Esophagus squamous epithelium (tissue), 5 donors: ENCODE results near the gene SEC23IP. TPM values are rescaled to one million over a fixed set of nuclear protein-coding genes. Genes with fewer than 3 reads are reported as not detected.

Experiments used
- DNase-seq: peaks from one replicate; lab custom pipeline; 2025; lab: John Stamatoyannopoulos, UW
- H3K27ac ChIP-seq, 4 donors: fragments of 200-600 bp; sonication (generic); one replicate each; pipeline ENCODE4 v1.5.1; 2016 to 2019; ENCODE audit warnings: mild to moderate bottlenecking in 1 of 4
- H3K27me3 ChIP-seq, 4 donors: fragments of 200-600 bp; sonication (generic); 1 replicate in 3 of 4; 2 replicates in 1 of 4; pipeline versions ENCODE4 v1.5.1 to v1.6.0; 2017 to 2021; ENCODE audit warnings: antibody characterized with exemption in 1 of 4
- H3K36me3 ChIP-seq, 3 donors: fragments of 200-600 bp; sonication (generic); one replicate each; pipeline ENCODE4 v1.5.1; 2016 to 2019
- H3K4me1 ChIP-seq, 3 donors: fragments of 200-600 bp; sonication (generic); one replicate each; pipeline ENCODE4 v1.5.1; 2017 to 2019
- H3K4me3 ChIP-seq, 4 donors: fragments of 200-600 bp; sonication (generic); 1 replicate in 3 of 4; 2 replicates in 1 of 4; pipeline ENCODE4 v1.5.1; 2016 to 2019; ENCODE audit warnings: mild to moderate bottlenecking in 2 of 4, moderate library complexity in 1 of 4
- H3K9me3 ChIP-seq, 3 donors: fragments of 200-600 bp; sonication (generic); one replicate each; pipeline ENCODE4 v1.5.1; 2016 to 2019
- POLR2A ChIP-seq, 4 donors: fragments of 450-650 bp; IDR thresholded peaks; one replicate each; pipeline ENCODE4 v1.6.1; 2017; ENCODE audit warnings: antibody characterized with exemption in 4 of 4, mild to moderate bottlenecking in 4 of 4, moderate library complexity in 3 of 4
- WGBS, 2 donors: methylation state at CpG; one replicate each; pipeline ENCODE4 v1.1.5; 2018; 5-methylcytosine and 5-hydroxymethylcytosine counted together
- intact Hi-C: fragments of 100-400 bp; cut with DNase I; formaldehyde crosslinking; loops from one replicate; pipeline ENCODE4 v1.15.0; 2022
- total RNA-seq, 4 donors: library from RNA; depleted of rRNA; stranded (reverse); fragments of >200 nt; gene quantifications; one replicate each; pipeline ENCODE4 v1.1.0, GENCODE V29; 2016
- TF ChIP-seq, protein P1 (sequence below), 6 experiments: fragments of 450-650 bp in 4 of 6; fragments of 200-600 bp in 2 of 6; sonication (generic) in 2 of 6; IDR thresholded peaks; one replicate each; pipeline ENCODE4 v1.5.1; 2016 to 2019; ENCODE audit warnings: antibody characterized with exemption in 6 of 6, mild to moderate bottlenecking in 4 of 6, moderate library complexity in 4 of 6
- donor health status: DM: yes; HTN: yes; CAD: no.

The SEC23IP gene
- total RNA-seq, 4 donors from 2014 or later = 13.0 to 20.5 (median 16.5) TPM

DNA sequence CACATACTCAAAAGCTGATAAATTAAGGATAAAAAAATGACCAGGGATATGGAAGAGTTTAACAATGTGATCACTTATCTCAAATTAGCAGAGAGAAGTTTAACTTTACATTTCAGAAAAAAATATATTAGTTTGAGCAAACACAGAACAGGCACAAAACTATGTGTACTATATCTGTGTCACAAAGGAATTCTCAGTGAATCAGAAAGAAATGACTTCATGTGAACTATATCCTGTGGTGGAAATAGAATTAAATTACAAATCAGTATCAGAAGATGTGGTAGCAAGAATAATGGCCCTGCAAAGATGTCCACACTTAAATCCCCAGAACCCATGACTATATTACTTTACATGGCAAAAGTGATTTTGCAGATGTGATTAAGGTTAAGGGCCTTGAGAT, 70.3 kb downstream of the SEC23IP start:
- intact Hi-C loops = no loop called here
- no peaks in the 10 kb centered on the region for H3K27me3 ChIP-seq
- H3K4me1 ChIP-seq = no peaks in the 10 kb centered on the region
- H3K27ac ChIP-seq = no peak overlapping the region
- H3K4me3 ChIP-seq = no peak overlapping the region
- TF ChIP-seq, protein P1, sequence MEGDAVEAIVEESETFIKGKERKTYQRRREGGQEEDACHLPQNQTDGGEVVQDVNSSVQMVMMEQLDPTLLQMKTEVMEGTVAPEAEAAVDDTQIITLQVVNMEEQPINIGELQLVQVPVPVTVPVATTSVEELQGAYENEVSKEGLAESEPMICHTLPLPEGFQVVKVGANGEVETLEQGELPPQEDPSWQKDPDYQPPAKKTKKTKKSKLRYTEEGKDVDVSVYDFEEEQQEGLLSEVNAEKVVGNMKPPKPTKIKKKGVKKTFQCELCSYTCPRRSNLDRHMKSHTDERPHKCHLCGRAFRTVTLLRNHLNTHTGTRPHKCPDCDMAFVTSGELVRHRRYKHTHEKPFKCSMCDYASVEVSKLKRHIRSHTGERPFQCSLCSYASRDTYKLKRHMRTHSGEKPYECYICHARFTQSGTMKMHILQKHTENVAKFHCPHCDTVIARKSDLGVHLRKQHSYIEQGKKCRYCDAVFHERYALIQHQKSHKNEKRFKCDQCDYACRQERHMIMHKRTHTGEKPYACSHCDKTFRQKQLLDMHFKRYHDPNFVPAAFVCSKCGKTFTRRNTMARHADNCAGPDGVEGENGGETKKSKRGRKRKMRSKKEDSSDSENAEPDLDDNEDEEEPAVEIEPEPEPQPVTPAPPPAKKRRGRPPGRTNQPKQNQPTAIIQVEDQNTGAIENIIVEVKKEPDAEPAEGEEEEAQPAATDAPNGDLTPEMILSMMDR (IDR thresholded peaks at IDR 0.05) = no peak
- no peak for TF ChIP-seq POLR2A (IDR thresholded peaks at IDR 0.05)
- no peaks in the 10 kb centered on the region for H3K36me3 ChIP-seq
- DNase-seq = no peak
- H3K9me3 ChIP-seq = peaks cover 0 to 14% (median 9%) of the 10 kb centered on the region in 3 donors

GRCh38 chr10:119967066-119967465, 74.5 kb downstream of the SEC23IP start:
- no peaks in the 10 kb centered on the region for H3K27me3 ChIP-seq
- no peak overlapping the region for H3K4me3 ChIP-seq
- no peak for DNase-seq
- WGBS, 2 donors = 65 to 81% methylated on average over 1 of the region's 1 CpG
- TF ChIP-seq, protein P1 (IDR thresholded peaks at IDR 0.05) = no peak
- no peak for TF ChIP-seq POLR2A (IDR thresholded peaks at IDR 0.05)
- intact Hi-C loops = no loop called here
- H3K4me1 ChIP-seq = no peaks in the 10 kb centered on the region
- H3K9me3 ChIP-seq = peaks cover 0 to 14% (median 9%) of the 10 kb centered on the region in 3 donors
- H3K27ac ChIP-seq = no peak overlapping the region
- H3K36me3 ChIP-seq = no peaks in the 10 kb centered on the region

DNA sequence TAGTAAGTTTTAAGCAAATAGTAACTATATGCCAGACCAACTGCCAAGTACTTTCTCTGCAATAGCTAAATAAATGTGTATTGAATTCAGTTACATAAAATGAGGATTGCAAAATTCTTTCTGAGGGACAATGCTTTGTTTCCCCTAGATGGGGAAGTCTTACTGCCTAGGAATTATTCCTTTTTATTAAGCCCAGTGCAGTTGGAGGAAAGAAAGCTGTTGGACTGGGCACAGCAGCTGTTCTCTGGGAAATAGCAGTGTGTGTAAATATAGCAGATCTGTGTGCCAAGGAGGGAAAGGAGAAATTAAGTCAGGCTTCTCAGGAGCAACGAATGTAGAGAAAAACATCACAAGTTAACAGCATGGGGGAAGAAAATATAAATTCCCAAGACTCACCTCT, 77.1 kb downstream of the SEC23IP start:
- WGBS, 2 donors = 38 to 50% methylated on average over 1 of the region's 1 CpG

DNA sequence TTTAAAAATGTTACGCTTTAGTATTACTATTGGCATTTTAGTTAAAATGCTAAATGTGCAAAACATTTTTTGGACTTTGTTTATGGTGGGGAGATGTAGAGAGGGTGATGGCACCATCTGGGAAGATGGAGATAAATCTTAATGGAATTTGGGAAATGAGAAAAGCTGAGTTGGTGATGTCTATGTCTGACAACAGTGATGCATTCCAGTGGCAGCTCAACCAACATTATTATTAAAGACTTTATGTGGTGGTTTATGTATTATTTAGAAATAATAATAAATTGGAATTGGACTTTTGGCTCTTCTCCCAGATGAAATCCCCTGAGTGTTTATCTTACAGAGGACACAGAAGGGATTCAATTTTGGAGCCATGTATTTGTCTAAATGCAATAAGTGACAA, 77.6 kb downstream of the SEC23IP start:
- no peaks in the 10 kb centered on the region for H3K27me3 ChIP-seq
- H3K27ac ChIP-seq = no peak overlapping the region
- no peaks in the 10 kb centered on the region for H3K36me3 ChIP-seq
- TF ChIP-seq, protein P1 (IDR thresholded peaks at IDR 0.05) = no peak
- no peak for TF ChIP-seq POLR2A (IDR thresholded peaks at IDR 0.05)
- H3K4me3 ChIP-seq = no peak overlapping the region
- DNase-seq = no peak
- H3K4me1 ChIP-seq = no peaks in the 10 kb centered on the region
- intact Hi-C loops = no loop called here
- WGBS, 2 donors = 64 to 76% methylated on average over 1 of the region's 1 CpG
- H3K9me3 ChIP-seq = peaks cover 0 to 14% (median 9%) of the 10 kb centered on the region in 3 donors

More for the DNA sequence above, 77.1 kb downstream of the SEC23IP start:
- DNase-seq = no peak
- no peak overlapping the region for H3K4me3 ChIP-seq
- no peaks in the 10 kb centered on the region for H3K27me3 ChIP-seq
- TF ChIP-seq, protein P1 (IDR thresholded peaks at IDR 0.05) = no peak
- TF ChIP-seq POLR2A (IDR thresholded peaks at IDR 0.05) = no peak
- no peaks in the 10 kb centered on the region for H3K36me3 ChIP-seq
- no peaks in the 10 kb centered on the region for H3K4me1 ChIP-seq
- no peak overlapping the region for H3K27ac ChIP-seq
- peaks cover 0 to 14% (median 9%) of the 10 kb centered on the region in 3 donors for H3K9me3 ChIP-seq
- intact Hi-C loops = no loop called here

DNA sequence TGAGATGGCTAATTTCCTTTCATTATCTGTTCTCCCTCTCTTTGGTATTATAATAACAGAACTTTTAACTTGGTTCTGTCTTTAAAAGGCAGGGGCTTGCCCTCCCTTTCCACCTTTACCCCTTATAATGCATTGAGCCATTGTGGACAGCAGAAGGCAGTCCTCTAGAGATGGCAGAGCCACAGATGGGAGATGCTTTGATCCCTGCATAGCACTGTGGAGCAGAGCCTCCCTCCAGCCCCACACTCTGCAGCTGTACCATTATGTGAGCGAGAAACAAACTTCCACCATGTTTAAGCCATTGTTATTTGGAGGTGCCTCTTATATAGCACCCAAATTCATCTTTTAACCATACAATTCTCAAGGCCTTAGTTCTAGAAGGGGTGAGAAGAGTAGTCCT, 78.4 kb downstream of the SEC23IP start:
- Histone ChIP-seq H3K4me1 (no peaks in the 10 kb centered on the region), H3K27me3 (no peaks in the 10 kb centered on the region), H3K4me3 (no peak overlapping the region), H3K36me3 (no peaks in the 10 kb centered on the region), H3K27ac (no peak overlapping the region), H3K9me3 (peaks cover 0 to 14% (median 9%) of the 10 kb centered on the region in 3 donors)
- DNase-seq = no peak
- intact Hi-C loops = no loop called here
- TF ChIP-seq POLR2A (IDR thresholded peaks at IDR 0.05) = no peak
- TF ChIP-seq, protein P1 (IDR thresholded peaks at IDR 0.05) = no peak
- WGBS, 2 donors = 86 to 100% methylated on average over 1 of the region's 1 CpG
